ENCODE data around the gene PRKCZ. TPM values are rescaled to one million over a fixed set of nuclear protein-coding genes. Genes with fewer than 3 reads are reported as not detected.

PRKCZ gene
- total RNA-seq, 2 donors from 2014 or later: 12.4 to 20.7 TPM

- intact Hi-C loops (cut with DNase I): no loop called here
- DNase-seq (no peak), ATAC-seq (no peak)
Measured at GRCh38 chr1:2157856-2158255, 107.6 kb downstream of the PRKCZ start.

GRCh38 chr1:2158272-2158671 lies 108.1 kb downstream of the PRKCZ start:
- intact Hi-C loops (cut with DNase I): no loop called here
- DNase-seq (no peak), ATAC-seq (no peak)

GRCh38 chr1:2159124-2159523 lies 108.9 kb downstream of the PRKCZ start:
- DNase-seq (no peak), ATAC-seq (no peak)
- intact Hi-C loops (cut with DNase I): no loop called here

- ATAC-seq: no peak
- DNase-seq: no peak
- intact Hi-C loops (cut with DNase I): no loop called here
Measured at GRCh38 chr1:2160451-2161300, 110.5 kb downstream of the PRKCZ start.

DNA sequence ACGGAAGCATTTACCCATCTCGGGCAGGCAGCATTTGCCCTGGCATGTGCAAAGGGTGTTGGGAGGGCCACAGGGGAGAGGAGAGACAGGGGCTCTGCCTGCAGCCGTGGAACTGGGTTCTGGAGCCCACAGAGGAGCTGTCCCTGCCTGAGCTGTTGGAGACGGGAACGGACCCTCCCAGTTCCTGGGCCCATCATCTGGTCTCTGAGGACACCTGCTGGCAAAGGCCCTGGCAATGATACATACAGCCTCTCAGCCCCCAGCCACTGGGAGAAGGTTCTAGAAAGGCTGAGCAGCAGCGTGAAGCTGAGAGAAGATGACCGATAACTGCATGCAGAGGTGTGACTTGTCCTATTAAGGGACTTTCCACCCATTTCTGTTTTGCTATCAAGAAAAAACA lies 113.0 kb downstream of the PRKCZ start:
- DNase-seq (no peak), ATAC-seq (no peak)
- intact Hi-C loops (cut with DNase I): no loop called here

- DNase-seq: no peak
- ATAC-seq: no peak
- intact Hi-C loops (cut with DNase I): no loop called here
Measured at GRCh38 chr1:2165646-2166045, 115.4 kb downstream of the PRKCZ start.

DNA sequence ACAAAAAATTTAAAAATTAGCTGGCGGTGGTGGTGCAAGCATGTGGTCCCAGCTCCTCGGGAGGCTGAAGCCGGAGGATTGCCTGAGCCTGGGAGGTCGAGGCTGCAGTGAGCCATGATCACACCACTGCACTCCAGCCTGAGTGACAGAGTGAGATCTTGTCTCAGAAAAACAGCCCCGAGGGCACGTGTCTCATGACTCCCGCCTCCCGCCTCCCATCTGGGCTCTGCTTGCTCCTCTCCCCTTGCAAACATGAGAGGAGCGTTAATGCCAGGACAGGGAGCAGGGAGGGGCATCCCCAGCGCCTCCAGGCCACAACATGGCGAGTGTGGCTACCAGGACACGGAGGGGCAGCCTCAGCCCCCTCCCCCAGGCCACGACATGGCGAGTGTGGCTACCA lies 116.0 kb downstream of the PRKCZ start:
- ATAC-seq (no peak), DNase-seq (no peak)
- intact Hi-C loops (cut with DNase I): no loop called here

GRCh38 chr1:2166695-2167094 lies 116.5 kb downstream of the PRKCZ start:
- ATAC-seq (no peak), DNase-seq (no peak)
- intact Hi-C loops (cut with DNase I): no loop called here

GRCh38 chr1:2168090-2168489 lies 117.9 kb downstream of the PRKCZ start:
- DNase-seq (no peak), ATAC-seq (no peak)
- intact Hi-C loops (cut with DNase I): no loop called here

- no peak for ATAC-seq
- DNase-seq: no peak
- intact Hi-C loops (cut with DNase I): no loop called here
Measured at GRCh38 chr1:2168535-2168934, 118.3 kb downstream of the PRKCZ start.

GRCh38 chr1:2169200-2169836 lies 119.1 kb downstream of the PRKCZ start:
- ATAC-seq (no peak), DNase-seq (no peak)
- intact Hi-C loops (cut with DNase I): no loop called here

DNA sequence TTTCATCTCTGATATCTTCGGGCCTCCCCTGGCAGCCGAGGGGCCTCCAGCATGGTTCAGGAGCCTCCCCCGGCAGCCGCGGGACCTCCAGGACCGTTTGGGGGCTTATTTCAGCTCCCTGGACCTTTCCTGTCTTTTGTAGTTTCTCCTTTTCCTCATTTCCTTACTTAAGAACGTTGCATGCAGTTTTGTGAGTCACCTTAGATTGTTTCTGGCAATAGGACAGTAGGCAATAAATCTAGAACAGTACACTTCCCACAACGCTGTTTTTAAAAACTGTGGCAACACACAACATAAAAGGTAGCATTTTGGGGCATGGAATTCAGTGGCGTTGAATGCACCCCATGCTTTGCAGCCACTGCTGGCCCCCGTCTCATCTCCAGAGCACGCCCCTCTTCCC lies 120.0 kb downstream of the PRKCZ start:
- intact Hi-C loops (cut with DNase I): no loop called here
- DNase-seq (no peak), ATAC-seq (no peak)

DNA sequence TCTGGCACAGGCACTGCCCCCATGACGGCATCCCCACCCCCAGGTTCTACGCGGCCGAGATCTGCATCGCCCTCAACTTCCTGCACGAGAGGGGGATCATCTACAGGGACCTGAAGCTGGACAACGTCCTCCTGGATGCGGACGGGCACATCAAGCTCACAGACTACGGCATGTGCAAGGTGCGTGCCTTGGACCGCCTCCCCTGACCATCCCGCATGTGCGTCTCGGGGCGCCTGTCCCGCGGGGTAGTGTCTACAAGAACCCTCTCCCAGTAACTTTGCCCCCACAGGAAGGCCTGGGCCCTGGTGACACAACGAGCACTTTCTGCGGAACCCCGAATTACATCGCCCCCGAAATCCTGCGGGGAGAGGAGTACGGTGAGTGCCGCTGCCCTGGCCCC lies 121.8 kb downstream of the PRKCZ start:
- ATAC-seq: no peak
- intact Hi-C loops (cut with DNase I): no loop called here

DNA sequence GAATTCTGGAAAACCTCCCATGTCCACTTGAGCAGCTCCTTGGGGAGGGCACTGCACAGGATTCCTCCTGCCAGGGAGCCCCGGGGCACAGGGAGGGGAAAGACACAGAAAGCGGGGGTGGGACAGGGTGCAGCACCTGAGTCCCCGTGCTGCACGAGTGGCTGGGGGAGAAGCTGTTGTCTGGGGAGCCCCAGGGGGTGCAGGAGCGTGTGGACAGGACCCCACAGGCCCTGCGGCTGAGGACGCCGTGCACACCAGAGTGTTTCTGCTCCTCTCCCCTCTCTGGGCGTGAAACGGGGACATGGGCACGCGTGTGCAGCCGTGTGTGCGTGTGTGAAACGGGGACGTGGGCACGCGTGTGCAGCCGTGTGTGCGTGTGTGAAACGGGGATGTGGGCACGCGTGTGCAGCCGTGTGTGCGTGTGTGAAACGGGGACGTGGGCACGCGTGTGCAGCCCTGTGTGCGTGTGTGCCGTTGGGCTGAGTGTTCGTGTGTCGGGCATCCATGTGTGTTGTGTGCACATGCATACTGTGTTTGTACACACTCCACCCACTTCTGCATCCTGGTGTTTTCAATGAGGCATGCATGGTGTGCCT lies 122.4 kb downstream of the PRKCZ start:
- intact Hi-C loops (cut with DNase I): no loop called here
- DNase-seq (no peak), ATAC-seq (no peak)

More for the DNA sequence above, 121.8 kb downstream of the PRKCZ start:
- DNase-seq: no peak

- no peak for ATAC-seq
- intact Hi-C loops (cut with DNase I): loop anchor here in 1 of 2 donors (2.0 kb wide), 1 partner anchor 41 kb away; no protein-coding TSS in a partner anchor
- no peak for DNase-seq
Measured at GRCh38 chr1:2173546-2174347, 123.5 kb downstream of the PRKCZ start.

GRCh38 chr1:2174348-2175054 lies 124.3 kb downstream of the PRKCZ start:
- intact Hi-C loops (cut with DNase I): loop anchor here in 1 of 2 donors (2.0 kb wide), 1 partner anchor 42 kb away; no protein-coding TSS in a partner anchor
- ATAC-seq (peak; percentile 72 to 79), DNase-seq (peak; percentile 63)

- ATAC-seq (no peak), DNase-seq (no peak)
- intact Hi-C loops (cut with DNase I): loop anchor here in 1 of 2 donors (2.0 kb wide), 1 partner anchor 42 kb away; no protein-coding TSS in a partner anchor
Measured at GRCh38 chr1:2175055-2175414, 124.8 kb downstream of the PRKCZ start.

GRCh38 chr1:2175681-2176454 lies 125.7 kb downstream of the PRKCZ start:
- intact Hi-C loops (cut with DNase I): loop anchor here in 1 of 2 donors (2.0 kb wide), 1 partner anchor 43 kb away; no protein-coding TSS in a partner anchor
- no peak for DNase-seq
- no peak for ATAC-seq

All from left cardiac atrium (tissue), 4 donors.